ENCODE data around the gene KIF26B. TPM values are rescaled to one million over a fixed set of nuclear protein-coding genes. Genes with fewer than 3 reads are reported as not detected.

Gene KIF26B
- total and polyA plus RNA-seq, 7 donors: 0.01 to 0.32 (median 0.06) TPM

- no peak for ATAC-seq
- no peaks in the 10 kb centered on the region for H3K4me1 ChIP-seq
Measured at GRCh38 chr1:245454051-245454450, 299.3 kb downstream of the KIF26B start.

DNA sequence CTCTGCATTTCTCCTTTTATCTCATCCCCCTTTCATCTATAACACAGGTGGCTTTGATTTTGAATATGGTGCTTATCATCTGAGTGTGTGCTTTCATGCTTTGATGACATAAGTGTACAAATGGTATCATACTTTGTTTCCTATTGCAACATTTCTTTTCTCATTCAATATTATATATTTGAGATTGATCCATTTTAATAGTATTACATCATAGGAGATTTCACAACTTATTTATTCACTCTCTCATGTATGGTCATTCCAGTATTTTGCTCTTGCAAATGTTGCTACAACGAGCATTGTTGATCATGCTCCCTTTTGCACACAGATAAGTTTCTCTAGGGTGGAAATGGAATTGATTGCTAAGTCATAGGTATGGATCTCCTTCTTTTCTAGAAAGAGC lies 302.8 kb downstream of the KIF26B start:
- TF ChIP-seq CTCF (IDR thresholded peaks at IDR 0.05): no peak
- no peak overlapping the region for H3K27ac ChIP-seq
- H3K4me1 ChIP-seq: no peaks in the 10 kb centered on the region
- H3K4me3 ChIP-seq: no peak overlapping the region
- 75 to 90% (median 86%) methylated on average over 1 of the region's 1 CpG for WGBS, 3 donors
- intact Hi-C loops (cut with DNase I): no loop called here
- no peaks in the 10 kb centered on the region for H3K36me3 ChIP-seq (ENCODE audit: insufficient read depth in 1 of 2, low read depth in 1 of 2)
- ATAC-seq (no peak), DNase-seq (no peak)
- H3K27me3 ChIP-seq (ENCODE audit: insufficient read depth in 3 of 3, low read length in 2 of 3): no peaks in the 10 kb centered on the region
- H3K9me3 ChIP-seq: no peaks in the 10 kb centered on the region

More at GRCh38 chr1:245454051-245454450, 299.3 kb downstream of the KIF26B start:
- Histone ChIP-seq H3K9me3 (no peaks in the 10 kb centered on the region), H3K4me3 (no peak overlapping the region), H3K36me3 (ENCODE audit: insufficient read depth in 1 of 2, low read depth in 1 of 2) (no peaks in the 10 kb centered on the region), H3K27me3 (ENCODE audit: insufficient read depth in 3 of 3, low read length in 2 of 3) (no peaks in the 10 kb centered on the region), H3K27ac (no peak overlapping the region)
- WGBS, 3 donors: 80 to 83% (median 80%) methylated on average over 2 of the region's 2 CpGs
- intact Hi-C loops (cut with DNase I): no loop called here
- no peak for DNase-seq
- TF ChIP-seq CTCF (IDR thresholded peaks at IDR 0.05): no peak

GRCh38 chr1:245458234-245458633 lies 303.4 kb downstream of the KIF26B start:
- 58 to 74% (median 66%) methylated on average over 7 of the region's 7 CpGs for WGBS, 3 donors
- DNase-seq (no peak), ATAC-seq (no peak)
- Histone ChIP-seq H3K4me3 (no peak overlapping the region), H3K4me1 (no peaks in the 10 kb centered on the region), H3K27ac (no peak overlapping the region), H3K9me3 (no peaks in the 10 kb centered on the region), H3K36me3 (ENCODE audit: insufficient read depth in 1 of 2, low read depth in 1 of 2) (no peaks in the 10 kb centered on the region), H3K27me3 (ENCODE audit: insufficient read depth in 3 of 3, low read length in 2 of 3) (no peaks in the 10 kb centered on the region)
- no peak for TF ChIP-seq CTCF (IDR thresholded peaks at IDR 0.05)
- intact Hi-C loops (cut with DNase I): no loop called here

DNA sequence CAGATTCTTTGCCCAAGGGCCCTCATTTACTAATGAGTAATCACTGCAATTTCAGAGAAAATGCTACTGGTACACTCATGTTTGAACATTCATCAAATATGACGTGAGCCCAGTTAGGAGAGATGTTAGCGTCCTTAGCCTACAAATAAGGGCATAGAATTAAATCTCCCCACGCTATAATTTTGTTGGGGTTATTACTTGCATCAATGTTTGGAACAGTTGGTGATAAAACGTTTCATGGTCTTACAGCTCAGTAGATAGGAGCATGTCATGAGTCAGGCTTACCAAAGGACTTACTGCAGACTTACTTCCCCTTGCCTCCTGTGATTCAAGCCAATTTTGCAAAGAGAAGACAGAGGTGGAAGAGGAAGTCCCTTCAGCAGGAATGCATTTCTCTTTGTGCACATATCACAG lies 304.0 kb downstream of the KIF26B start:
- DNase-seq (no peak), ATAC-seq (no peak)
- no peak overlapping the region for H3K4me3 ChIP-seq
- H3K9me3 ChIP-seq: no peaks in the 10 kb centered on the region
- intact Hi-C loops (cut with DNase I): no loop called here
- H3K27me3 ChIP-seq (ENCODE audit: insufficient read depth in 3 of 3, low read length in 2 of 3): no peaks in the 10 kb centered on the region
- WGBS, 3 donors: 53 to 73% (median 61%) methylated on average over 4 of the region's 4 CpGs
- H3K4me1 ChIP-seq: no peaks in the 10 kb centered on the region
- H3K36me3 ChIP-seq (ENCODE audit: insufficient read depth in 1 of 2, low read depth in 1 of 2): no peaks in the 10 kb centered on the region
- TF ChIP-seq CTCF (IDR thresholded peaks at IDR 0.05): no peak
- H3K27ac ChIP-seq: no peak overlapping the region

DNA sequence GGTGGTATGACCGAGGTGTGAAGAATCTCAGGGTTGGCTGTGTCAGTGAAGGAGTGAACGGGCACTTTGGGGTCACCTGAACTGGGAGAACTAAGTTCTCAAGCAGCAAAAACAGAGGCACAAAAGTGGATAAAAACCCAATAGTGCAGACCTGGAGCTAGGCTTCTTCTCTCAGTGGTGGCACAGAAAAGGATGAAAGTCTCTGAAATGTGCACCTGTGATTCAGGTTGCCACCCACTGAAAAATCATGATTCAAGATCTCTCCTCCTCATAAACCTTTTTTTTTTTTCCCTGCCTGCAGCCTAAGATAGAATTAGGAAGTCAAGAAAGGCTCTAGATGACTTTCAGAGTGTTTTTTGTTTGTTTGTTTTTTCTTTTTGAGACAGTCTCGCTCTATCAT lies 304.8 kb downstream of the KIF26B start:
- Histone ChIP-seq H3K4me1 (no peaks in the 10 kb centered on the region), H3K9me3 (no peaks in the 10 kb centered on the region), H3K27me3 (ENCODE audit: insufficient read depth in 3 of 3, low read length in 2 of 3) (no peaks in the 10 kb centered on the region), H3K36me3 (ENCODE audit: insufficient read depth in 1 of 2, low read depth in 1 of 2) (no peaks in the 10 kb centered on the region), H3K27ac (no peak overlapping the region), H3K4me3 (no peak overlapping the region)
- 87 to 89% (median 88%) methylated on average over 3 of the region's 3 CpGs for WGBS, 3 donors
- intact Hi-C loops (cut with DNase I): no loop called here
- TF ChIP-seq CTCF (IDR thresholded peaks at IDR 0.05): no peak
- no peak for ATAC-seq
- no peak for DNase-seq
